Tibial nerve (tissue), 4 donors: ENCODE measurements around the gene PLEKHG4B. TPM values are rescaled to one million over a fixed set of nuclear protein-coding genes. Genes with fewer than 3 reads are reported as not detected.

Experiments used
- DNase-seq, 2 donors: peaks; one replicate each; pipeline ENCODE4 v3.0.0-alpha.2; 2019; ENCODE audit warnings: low spot score in 2 of 2
- H3K27ac ChIP-seq, 4 donors: fragments of 200-600 bp; sonication (generic) in 3 of 4; one replicate each; pipeline ENCODE4 v1.5.1; 2017 to 2019; ENCODE audit warnings: mild to moderate bottlenecking in 1 of 4
- H3K27me3 ChIP-seq, 2 donors: fragments of 200-600 bp; sonication (generic) in 1 of 2; one replicate each; pipeline versions ENCODE4 v1.5.1 to v1.6.0; 2017 to 2019
- H3K36me3 ChIP-seq, 3 donors: fragments of 200-600 bp; sonication (generic); one replicate each; pipeline ENCODE4 v1.5.1; 2018 to 2019
- H3K4me1 ChIP-seq, 4 donors: fragments of 200-600 bp; sonication (generic) in 3 of 4; one replicate each; pipeline ENCODE4 v1.5.1; 2017 to 2019
- H3K4me3 ChIP-seq, 4 donors: fragments of 200-600 bp; sonication (generic) in 3 of 4; one replicate each; pipeline ENCODE4 v1.5.1; 2017 to 2019; ENCODE audit warnings: mild to moderate bottlenecking in 1 of 4, moderate library complexity in 1 of 4
- H3K9me3 ChIP-seq, 4 donors: fragments of 200-600 bp; sonication (generic) in 3 of 4; one replicate each; pipeline ENCODE4 v1.5.1; 2017 to 2019
- EP300 ChIP-seq, 2 donors: sonication (generic); formaldehyde crosslinking; IDR thresholded peaks; one replicate each; pipeline ENCODE4 v1.6.1; 2017; ENCODE audit warnings: antibody characterized with exemption in 2 of 2, mild to moderate bottlenecking in 1 of 2
- POLR2A ChIP-seq, 2 donors: fragments of 450-650 bp; IDR thresholded peaks; one replicate each; pipeline ENCODE4 v1.6.1; 2017; ENCODE audit warnings: antibody characterized with exemption in 2 of 2, mild to moderate bottlenecking in 2 of 2, moderate library complexity in 2 of 2
- WGBS, 2 donors: methylation state at CpG; one replicate each; pipeline ENCODE4 v1.1.5; 2018; 5-methylcytosine and 5-hydroxymethylcytosine counted together
- total RNA-seq, 4 donors: library from RNA; depleted of rRNA; stranded (reverse); fragments of >200 nt; gene quantifications; one replicate each; pipeline ENCODE4 v1.1.0, GENCODE V29; 2016
- TF ChIP-seq, protein P1 (sequence below), 5 experiments: fragments of 200-600 bp in 3 of 5; fragments of 450-650 bp in 2 of 5; sonication (generic) in 3 of 5; IDR thresholded peaks; one replicate each; pipeline ENCODE4 v1.5.1; 2016 to 2019; ENCODE audit warnings: antibody characterized with exemption in 5 of 5, mild to moderate bottlenecking in 3 of 5, moderate library complexity in 2 of 5

The PLEKHG4B gene
- total RNA-seq, 4 donors from 2014 or later, result under 0.01 to 0.42 (median 0.26) TPM

DNA sequence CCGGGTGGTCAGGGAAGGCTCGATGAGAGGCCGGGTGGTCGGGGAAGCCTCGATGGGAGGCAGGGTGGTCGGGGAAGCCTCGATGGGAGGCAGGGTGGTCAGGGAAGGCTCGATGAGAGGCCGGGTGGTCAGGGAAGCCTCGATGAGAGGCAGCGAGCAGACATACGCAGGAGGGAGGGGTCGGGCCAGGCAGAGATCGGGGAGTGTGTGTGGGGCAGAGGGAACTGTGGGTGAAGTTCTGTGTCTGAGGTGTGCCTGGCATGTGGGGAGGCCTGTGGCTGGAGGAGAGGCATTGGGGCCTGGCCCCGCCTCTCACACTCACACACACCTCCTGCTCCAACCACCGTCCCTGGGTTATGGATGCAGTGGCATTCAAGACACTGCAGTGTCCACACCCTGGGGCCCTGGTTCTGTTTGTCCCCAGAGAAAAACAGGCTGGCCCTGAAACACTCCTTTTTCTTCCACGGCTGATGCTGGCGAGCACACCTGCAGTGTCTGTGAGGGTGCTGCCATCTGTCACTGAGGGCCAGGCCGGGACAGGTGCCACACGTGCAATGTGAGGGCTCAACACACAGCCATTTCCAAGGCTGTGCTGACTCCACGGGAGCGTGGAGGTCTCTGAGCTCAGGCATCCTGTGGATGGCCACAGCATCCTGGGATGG lies 6.5 kb upstream of the PLEKHG4B start:
- Histone ChIP-seq H3K9me3 (no peaks in the 10 kb centered on the region), H3K4me1 (no peaks in the 10 kb centered on the region), H3K4me3 (no peak overlapping the region), H3K27me3 (peaks cover 0 to under 1% of the 10 kb centered on the region in 2 donors), H3K36me3 (no peaks in the 10 kb centered on the region), H3K27ac (no peak overlapping the region)
- no peak for DNase-seq
- WGBS, 2 donors, result 86 to 87% methylated on average over 21 to 22 of the region's 22 CpGs
- TF ChIP-seq POLR2A (IDR thresholded peaks at IDR 0.05), result no peak
- no peak for TF ChIP-seq EP300 (IDR thresholded peaks at IDR 0.05)
- TF ChIP-seq, protein P1, sequence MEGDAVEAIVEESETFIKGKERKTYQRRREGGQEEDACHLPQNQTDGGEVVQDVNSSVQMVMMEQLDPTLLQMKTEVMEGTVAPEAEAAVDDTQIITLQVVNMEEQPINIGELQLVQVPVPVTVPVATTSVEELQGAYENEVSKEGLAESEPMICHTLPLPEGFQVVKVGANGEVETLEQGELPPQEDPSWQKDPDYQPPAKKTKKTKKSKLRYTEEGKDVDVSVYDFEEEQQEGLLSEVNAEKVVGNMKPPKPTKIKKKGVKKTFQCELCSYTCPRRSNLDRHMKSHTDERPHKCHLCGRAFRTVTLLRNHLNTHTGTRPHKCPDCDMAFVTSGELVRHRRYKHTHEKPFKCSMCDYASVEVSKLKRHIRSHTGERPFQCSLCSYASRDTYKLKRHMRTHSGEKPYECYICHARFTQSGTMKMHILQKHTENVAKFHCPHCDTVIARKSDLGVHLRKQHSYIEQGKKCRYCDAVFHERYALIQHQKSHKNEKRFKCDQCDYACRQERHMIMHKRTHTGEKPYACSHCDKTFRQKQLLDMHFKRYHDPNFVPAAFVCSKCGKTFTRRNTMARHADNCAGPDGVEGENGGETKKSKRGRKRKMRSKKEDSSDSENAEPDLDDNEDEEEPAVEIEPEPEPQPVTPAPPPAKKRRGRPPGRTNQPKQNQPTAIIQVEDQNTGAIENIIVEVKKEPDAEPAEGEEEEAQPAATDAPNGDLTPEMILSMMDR (IDR thresholded peaks at IDR 0.05), result no peak

DNA sequence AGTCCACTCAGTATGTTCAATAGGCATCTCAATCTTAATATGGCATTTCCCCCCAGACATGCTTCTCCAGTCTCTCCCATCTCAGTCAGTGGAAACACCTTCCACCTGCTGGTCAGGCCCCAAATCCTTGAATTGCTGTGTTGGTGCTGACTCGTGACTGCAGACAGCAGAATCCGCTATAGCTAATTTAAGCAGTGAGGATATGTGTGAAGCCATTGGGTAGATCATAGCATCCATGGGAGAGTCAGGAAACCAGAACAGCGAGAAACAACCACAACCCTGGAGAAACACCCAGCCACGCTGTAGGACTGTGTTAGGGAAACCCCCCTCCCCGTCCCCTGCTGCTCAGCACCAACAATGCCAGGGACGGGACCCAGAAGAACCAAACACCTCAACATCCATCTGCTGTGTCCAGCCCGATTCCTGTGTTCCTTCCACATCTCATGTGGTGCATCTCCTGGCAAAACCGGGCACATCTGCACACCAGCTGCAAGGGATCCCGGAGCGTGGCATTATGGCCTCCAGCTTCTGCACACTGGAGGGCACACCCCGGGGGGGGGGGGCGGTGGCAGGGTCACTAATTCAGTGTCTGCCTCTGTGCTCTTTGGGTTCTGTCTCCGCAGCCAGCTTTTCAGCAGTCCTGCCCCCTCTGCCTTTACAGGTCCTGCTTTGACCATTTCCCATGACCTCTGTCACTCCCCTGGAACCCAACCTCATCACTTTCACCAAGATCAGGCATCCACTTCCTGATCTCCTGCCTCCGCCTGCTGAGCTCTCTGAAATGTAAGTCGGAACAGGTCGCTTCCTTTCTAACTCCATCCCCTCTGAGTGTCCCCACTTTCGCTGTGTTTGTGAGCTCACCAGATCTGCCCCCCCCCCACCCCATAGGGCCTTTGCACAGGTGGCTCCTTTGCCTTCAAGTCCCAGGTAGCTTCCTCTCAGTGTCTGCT lies 2.4 kb upstream of the PLEKHG4B start:
- Histone ChIP-seq H3K9me3 (no peaks in the 10 kb centered on the region), H3K36me3 (no peaks in the 10 kb centered on the region), H3K27ac (no peak overlapping the region), H3K4me3 (no peak overlapping the region), H3K27me3 (peaks cover 0 to 39% of the 10 kb centered on the region in 2 donors), H3K4me1 (peaks cover 0 to 8% (median 1%) of the 10 kb centered on the region in 4 donors)
- DNase-seq, result no peak
- WGBS, 2 donors, result 81 to 84% methylated on average over 16 of the region's 17 CpGs
- TF ChIP-seq POLR2A (IDR thresholded peaks at IDR 0.05), result no peak
- TF ChIP-seq, protein P1 (IDR thresholded peaks at IDR 0.05), result no peak
- no peak for TF ChIP-seq EP300 (IDR thresholded peaks at IDR 0.05)

DNA sequence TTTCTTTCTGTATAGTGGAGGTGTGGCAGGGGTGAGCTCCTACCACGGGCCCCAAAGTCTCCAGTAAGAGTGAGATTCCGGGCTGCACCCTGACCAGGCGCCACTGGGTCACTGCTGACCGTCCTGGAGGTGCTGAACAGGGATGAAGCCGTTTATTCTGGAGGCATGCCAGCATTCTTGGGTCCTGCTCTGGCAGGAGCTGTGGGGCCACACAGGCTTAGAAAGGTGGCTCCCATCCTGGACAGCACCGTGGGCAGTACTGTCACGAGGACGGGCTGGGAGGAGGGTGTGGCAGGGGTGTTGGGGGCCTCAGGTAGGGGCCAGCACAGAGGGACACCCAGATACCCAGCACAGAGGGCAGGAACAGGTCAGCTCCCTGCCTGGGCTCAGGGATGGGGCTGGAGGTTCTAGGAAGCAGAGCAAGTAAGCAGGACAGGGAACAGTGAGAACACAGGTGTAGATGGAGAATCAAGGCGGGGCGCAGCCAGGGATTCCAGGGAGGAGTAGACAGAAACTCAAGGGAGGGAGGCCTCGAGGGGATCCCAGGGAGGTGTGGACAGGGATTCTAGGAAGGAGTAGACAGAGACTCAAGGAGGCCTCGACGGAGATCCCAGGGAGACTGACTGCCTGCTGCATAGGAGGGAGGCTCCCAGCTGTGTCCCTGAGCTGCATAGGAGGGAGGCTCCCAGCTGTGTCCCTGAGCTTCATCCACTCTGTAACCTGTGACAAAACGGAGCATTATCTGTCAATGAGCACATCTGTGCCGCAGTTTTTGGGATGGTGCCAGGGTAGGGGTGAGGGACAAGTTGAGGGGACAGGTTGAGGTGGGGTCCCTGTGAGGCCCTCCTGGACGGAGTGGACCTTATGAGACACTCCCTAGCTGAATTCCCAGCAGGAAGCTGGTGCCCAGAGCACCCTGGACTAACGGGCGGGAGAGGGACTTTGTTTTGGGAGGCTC lies 1.1 kb upstream of the PLEKHG4B start:
- no peak for DNase-seq
- Histone ChIP-seq H3K4me3 (no peak overlapping the region), H3K27me3 (peaks cover 0 to 42% of the 10 kb centered on the region in 2 donors), H3K9me3 (no peaks in the 10 kb centered on the region), H3K27ac (no peak overlapping the region), H3K4me1 (peaks cover 0 to 8% (median 1%) of the 10 kb centered on the region in 4 donors), H3K36me3 (no peaks in the 10 kb centered on the region)
- TF ChIP-seq, protein P1 (IDR thresholded peaks at IDR 0.05), result no peak
- TF ChIP-seq POLR2A (IDR thresholded peaks at IDR 0.05) (no peak), EP300 (IDR thresholded peaks at IDR 0.05) (no peak)
- 47 to 51% methylated on average over 18 of the region's 18 CpGs for WGBS, 2 donors

DNA sequence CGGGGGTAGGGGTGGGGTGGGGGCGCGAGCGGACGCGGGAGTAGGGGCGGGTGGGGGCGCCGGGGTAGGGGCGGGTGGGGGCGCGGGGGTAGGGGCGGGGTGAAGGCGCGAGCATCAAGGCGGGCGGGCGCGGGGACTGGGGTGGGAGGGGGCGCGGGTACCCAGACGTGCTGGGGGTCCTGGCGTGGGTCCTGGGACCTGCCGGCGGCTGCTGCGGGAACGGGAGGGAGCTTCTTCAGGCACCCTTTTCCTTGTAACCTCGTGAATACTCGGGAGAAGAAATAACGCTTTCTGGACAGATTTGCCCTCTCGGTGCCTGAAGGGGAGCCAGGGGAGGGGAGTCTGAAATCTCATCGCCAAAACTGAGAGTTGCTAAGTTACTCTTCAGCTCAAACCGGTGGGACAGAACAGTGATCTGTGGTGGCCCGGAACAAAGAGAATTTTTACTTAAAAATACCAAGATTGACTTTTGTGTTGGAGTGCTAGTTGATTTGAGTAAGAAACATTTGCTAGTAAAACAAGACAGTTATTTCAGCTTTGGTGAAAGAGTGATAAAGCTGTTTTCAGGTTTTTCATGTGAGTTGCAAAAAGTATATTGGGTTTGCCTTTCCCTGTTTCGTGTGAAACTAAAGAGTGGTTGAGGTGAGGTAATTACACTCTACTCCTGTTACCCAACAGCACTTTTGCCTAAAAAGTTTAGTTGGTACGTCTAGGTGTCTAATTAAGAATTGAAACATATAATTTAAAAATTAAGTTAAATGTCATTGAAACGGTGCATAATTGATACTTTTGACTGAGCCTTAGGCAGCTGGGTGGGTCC lies 643 bp downstream of the PLEKHG4B start:
- 13 to 16% methylated on average over 14 to 16 of the region's 37 CpGs for WGBS, 2 donors
- peak overlapping the region in 1 of 4 donors; percentile 45 for H3K4me3 ChIP-seq
- peaks cover 0 to 8% (median 1%) of the 10 kb centered on the region in 4 donors for H3K4me1 ChIP-seq
- H3K27ac ChIP-seq, result no peak overlapping the region
- H3K27me3 ChIP-seq, result peaks cover 0 to 42% of the 10 kb centered on the region in 2 donors
- H3K9me3 ChIP-seq, result no peaks in the 10 kb centered on the region
- H3K36me3 ChIP-seq, result no peaks in the 10 kb centered on the region
- TF ChIP-seq POLR2A (IDR thresholded peaks at IDR 0.05), result no peak
- no peak for TF ChIP-seq EP300 (IDR thresholded peaks at IDR 0.05)
- TF ChIP-seq, protein P1 (IDR thresholded peaks at IDR 0.05), result no peak
- no peak for DNase-seq
